Endometrial microvascular endothelial cells (primary cell): ENCODE results near the gene C19orf38. TPM values are rescaled to one million over a fixed set of nuclear protein-coding genes. Genes with fewer than 3 reads are reported as not detected.
"Not testable (repeated sequence)": the region's sequence is repeated elsewhere in the genome, so short reads cannot be mapped to it uniquely, and the experiment has no call there.

Source experiments
- in situ Hi-C: cut with HindIII; loops from 2 replicates; pipeline ENCODE4 v1.10.0; 2017; ENCODE audit warnings: low sequenced_read_pairs, low pct_unique_long_range_greater_than_20kb; ENCODE audit errors: inconsistent ontology term
- total RNA-seq: library from RNA; depleted of rRNA; stranded (reverse); fragments of >200 nt; gene quantifications from one replicate; pipeline ENCODE4 v1.2.3, GENCODE V29; 2015; ENCODE audit errors: inconsistent ontology term

Gene C19orf38
- total RNA-seq, 1 donor from 2014 or later: not detected

DNA sequence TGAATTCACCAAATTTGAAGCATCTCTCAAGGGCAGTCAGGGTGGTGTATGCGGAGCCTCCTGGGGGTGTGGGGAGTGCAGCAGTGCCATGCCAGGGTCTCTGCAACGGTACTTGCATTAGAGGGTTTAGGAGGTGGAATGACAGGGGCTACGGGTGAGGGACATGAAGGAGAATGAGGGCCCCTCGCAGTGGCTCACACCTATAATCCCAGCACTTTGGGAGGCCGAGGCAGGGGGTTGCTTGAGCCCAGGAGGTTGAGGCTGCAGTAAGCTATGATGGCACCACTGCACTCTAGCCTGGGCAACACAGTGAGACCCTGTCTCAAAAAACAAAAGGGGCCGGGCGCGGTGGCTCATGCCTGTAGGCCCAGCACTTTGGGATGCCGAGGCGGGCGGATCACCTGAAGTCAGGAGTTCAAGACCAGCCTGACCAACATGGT is 21.7 kb downstream of the C19orf38 start:
- in situ Hi-C loops: not testable (repeated sequence)

GRCh38 chr19:10870501-10870954 is 22.3 kb downstream of the C19orf38 start:
- in situ Hi-C loops: no loop called here

GRCh38 chr19:10870955-10871603 is 22.9 kb downstream of the C19orf38 start, which contains the start of gene CARM1:
Gene CARM1, plus strand, starts transcription at chr19:10871553. Its CDS starts 150 bp downstream, at chr19:10871703.
- in situ Hi-C loops: no loop called here

GRCh38 chr19:10871711-10872545 is 23.7 kb downstream of the C19orf38 start:
- in situ Hi-C loops: no loop called here

DNA sequence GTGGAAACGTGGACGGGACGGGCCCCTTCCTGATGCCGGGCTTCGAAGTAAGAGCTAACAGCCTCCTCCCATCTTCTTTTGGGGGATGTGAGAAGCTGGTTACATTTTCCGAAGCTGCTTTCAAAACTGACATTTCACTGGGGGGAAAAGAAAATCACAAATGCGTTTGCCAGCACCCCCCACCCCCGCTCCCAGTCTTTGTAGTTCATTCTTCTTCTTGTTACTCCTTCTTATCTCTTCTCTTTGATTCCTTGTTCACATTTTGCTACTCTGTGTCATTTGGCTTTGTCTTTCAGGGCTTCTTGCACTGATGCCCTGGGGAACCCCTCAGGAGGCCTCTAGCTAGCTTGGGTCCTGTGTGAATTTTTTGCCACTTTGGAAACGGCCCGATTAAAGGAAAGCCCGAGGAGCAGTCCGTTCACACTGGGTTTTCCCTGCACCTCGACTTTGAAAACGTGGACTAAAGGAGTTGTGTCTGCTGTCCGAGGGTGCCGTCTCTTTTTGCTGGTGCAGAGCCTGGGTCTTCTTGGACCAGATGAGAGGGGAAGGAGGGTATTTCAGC is 24.4 kb downstream of the C19orf38 start:
- in situ Hi-C loops: no loop called here

DNA sequence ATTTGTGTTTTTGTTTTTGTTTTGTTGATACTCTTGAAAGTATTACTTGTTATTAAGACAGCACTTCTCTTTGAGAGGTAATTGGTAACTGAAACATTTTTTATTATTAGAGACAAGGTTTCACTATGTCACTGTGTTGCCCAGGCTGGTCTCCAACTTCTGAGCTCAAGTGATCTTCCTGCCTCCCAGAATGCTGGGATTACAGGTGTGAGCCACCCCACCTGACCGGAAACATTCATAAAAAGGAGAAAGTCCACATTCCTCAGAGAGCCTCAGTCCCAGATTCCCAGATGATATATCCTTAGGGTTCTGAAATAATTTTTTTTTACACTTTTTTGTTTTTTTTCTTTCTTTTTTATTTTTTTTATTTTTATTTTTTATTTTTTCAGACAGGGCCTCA is 25.8 kb downstream of the C19orf38 start:
- in situ Hi-C loops: no loop called here

GRCh38 chr19:10876459-10877240 is 28.4 kb downstream of the C19orf38 start:
- in situ Hi-C loops: loop anchor here (25.0 kb wide), 1 partner anchor 161 kb away; no protein-coding TSS in a partner anchor

GRCh38 chr19:10877608-10878007 is 29.4 kb downstream of the C19orf38 start:
- in situ Hi-C loops: loop anchor here (25.0 kb wide), 1 partner anchor 160 kb away; no protein-coding TSS in a partner anchor

DNA sequence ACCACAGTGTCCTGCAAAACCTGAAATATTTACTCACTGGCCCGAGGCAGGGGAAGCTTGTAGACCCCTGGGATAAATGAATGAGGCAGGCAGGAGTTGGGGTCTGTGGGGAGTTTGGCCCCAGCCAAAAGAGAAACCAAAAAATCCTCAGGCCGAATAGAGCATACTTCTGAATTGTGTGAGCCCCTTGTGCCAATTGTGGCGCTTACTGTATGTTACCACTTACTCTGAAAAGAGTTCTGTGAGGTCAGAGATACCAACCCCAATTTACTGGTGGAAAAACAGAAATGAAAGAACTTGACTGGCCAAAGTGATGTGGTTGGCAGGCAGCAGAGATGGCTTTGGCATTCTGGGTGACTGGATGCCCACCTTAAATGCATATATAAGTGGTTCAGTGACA is 30.0 kb downstream of the C19orf38 start:
- in situ Hi-C loops: loop anchor here (25.0 kb wide), 1 partner anchor 159 kb away; no protein-coding TSS in a partner anchor

DNA sequence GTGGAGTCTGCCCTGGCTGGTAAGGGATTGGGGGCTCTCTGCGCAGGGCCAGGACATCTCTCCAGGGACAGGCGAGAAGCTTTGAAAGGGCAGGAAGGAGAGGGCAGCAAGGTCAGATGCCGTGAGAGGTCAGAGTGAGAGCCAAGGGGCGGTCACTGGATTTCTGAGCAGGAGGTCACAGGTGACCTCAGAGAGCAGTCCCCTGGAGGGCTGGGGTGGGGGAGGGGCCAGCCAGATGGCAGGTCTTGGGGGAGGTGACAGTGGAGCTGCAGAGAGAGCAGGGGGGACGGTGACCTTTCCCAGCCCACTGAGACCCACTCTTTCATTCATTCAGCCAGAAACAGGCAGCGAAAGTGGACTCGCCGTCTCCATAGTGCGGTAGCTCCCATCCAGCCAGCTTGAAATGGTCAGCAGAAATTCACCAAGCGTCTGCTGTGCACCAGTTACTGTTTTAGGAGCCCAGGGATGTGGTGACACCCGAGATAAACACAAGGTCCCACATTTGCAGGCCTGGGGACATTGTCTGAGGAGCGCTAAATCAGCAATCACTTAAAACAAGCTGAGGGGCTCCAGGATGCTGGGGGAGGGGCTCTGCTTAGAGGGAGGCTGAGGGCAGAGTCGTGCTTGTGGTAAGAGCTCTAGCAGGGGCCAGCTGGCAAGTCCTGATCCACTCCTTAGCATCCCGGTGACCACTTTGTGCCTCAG is 33.3 kb downstream of the C19orf38 start:
- in situ Hi-C loops: loop anchor here (25.0 kb wide), 1 partner anchor 156 kb away; no protein-coding TSS in a partner anchor

DNA sequence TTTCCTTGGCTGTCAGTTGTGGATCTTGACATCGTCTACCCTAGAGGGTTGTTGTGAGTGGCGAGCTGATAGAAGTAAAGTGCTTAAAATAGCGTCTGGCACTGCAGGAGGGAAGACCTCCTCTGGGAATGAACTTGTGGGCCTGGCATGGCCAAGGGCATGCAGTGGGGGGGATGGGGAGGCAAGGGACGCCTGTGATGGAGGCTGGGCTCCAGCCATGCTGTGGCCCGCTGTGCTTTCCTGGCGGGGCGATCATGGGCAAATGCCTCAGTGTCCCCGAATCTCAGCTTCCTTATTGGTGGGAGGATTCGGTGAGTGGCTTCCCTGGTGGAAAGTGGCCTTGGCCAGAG is 33.9 kb downstream of the C19orf38 start:
- in situ Hi-C loops: loop anchor here (25.0 kb wide), 1 partner anchor 155 kb away; no protein-coding TSS in a partner anchor

DNA sequence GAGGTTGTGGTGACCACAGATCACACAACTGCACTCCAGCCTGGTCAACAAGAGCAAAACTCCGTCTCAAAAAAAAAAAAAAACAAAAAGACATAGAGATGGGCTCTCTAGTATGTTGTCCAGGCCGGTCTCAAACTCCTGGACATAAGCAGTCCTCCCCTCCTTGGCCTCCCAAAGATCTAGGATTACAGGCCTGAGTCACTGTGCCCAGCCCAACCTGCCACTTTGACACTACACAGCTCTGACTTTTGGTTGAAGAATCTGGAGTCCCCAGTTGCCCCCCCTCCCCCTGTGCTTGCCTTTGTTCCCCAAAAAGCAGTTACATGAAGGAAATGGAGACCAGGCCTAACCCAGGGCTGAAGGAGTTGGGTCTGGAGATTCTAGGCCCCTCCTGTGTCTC is 36.1 kb downstream of the C19orf38 start:
- in situ Hi-C loops: loop anchor here (25.0 kb wide), 1 partner anchor 153 kb away; no protein-coding TSS in a partner anchor

GRCh38 chr19:10885201-10886169 is 37.3 kb downstream of the C19orf38 start:
- in situ Hi-C loops: loop anchor here (25.0 kb wide), 1 partner anchor 152 kb away; no protein-coding TSS in a partner anchor

GRCh38 chr19:10887616-10888367 is 39.6 kb downstream of the C19orf38 start:
- in situ Hi-C loops: loop anchor here (25.0 kb wide), 1 partner anchor 150 kb away; no protein-coding TSS in a partner anchor

- in situ Hi-C loops: loop anchor here (25.0 kb wide), 1 partner anchor 149 kb away; no protein-coding TSS in a partner anchor
These were observed 40.2 kb downstream of the C19orf38 start for GRCh38 chr19:10888421-10888866.

- in situ Hi-C loops: loop anchor here (25.0 kb wide), 1 partner anchor 147 kb away; no protein-coding TSS in a partner anchor
These were observed 41.7 kb downstream of the C19orf38 start for GRCh38 chr19:10889880-10890279.
